ENCODE results near the gene FBXW8. TPM values are rescaled to one million over a fixed set of nuclear protein-coding genes. Genes with fewer than 3 reads are reported as not detected.

The FBXW8 gene
- total RNA-seq, 2 experiments from 2014 or later: 6.4 to 6.5 TPM

DNA sequence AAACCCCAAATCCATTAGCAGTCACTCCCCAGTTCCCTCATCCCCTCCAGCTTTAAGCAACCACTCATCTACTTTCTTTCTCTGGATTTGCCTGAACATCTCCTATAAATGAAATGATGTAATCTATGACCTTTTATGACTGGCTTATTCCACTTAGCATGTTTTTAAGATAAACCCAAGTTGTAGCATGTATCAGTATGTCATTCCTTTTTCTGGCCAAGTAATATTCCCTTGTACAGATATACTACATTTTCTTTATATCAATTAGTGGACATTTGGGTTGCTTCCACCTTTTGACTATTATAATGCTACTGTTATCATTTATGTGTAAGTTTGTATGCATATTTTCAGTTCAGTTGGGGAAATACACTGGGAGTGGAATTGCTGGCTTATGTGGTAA is 105.1 kb downstream of the FBXW8 start:
- no peak overlapping the region for H3K27ac Mint-ChIP-seq
- peaks cover 49% of the 10 kb centered on the region for H3K36me3 Mint-ChIP-seq (ENCODE audit: low read depth)
- CTCF ChIA-PET: no interaction called here
- H3K4me1 Mint-ChIP-seq (ENCODE audit: low read depth): no peaks in the 10 kb centered on the region
- no peak overlapping the region for H3K4me3 Mint-ChIP-seq
- peaks cover 24% of the 10 kb centered on the region for H3K9me3 Mint-ChIP-seq
- DNase-seq: no peak
- no peaks in the 10 kb centered on the region for H3K27me3 Mint-ChIP-seq (ENCODE audit: low read depth)
- intact Hi-C loops (cut with micrococcal nuclease): no loop called here

DNA sequence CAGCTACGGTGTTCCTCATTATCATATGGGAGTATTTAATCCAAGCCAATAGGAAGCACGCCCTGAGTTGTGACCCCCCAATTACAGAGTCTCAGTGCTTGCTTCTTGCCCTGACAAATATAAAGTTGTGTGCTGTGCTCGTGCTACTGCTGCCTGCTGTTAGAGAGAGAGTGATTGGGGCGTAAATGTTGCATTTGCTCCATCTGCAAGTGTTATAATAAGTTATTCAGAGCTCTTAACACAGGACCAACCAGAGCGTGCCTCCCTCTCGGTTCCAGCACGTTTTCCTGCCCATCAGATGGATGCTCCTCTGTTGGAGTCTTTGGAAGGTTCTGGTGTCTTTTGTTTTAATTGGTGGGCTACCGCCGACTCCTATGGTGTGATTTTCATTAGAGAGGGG is 107.1 kb downstream of the FBXW8 start:
- DNase-seq: no peak
- Mint-ChIP-seq H3K4me3 (no peak overlapping the region), H3K36me3 (ENCODE audit: low read depth) (peaks cover 34% of the 10 kb centered on the region), H3K9me3 (peaks cover 18% of the 10 kb centered on the region), H3K4me1 (ENCODE audit: low read depth) (no peaks in the 10 kb centered on the region), H3K27ac (no peak overlapping the region), H3K27me3 (ENCODE audit: low read depth) (no peaks in the 10 kb centered on the region)
- intact Hi-C loops (cut with micrococcal nuclease): no loop called here
- CTCF ChIA-PET: interaction anchor here (0.6 kb wide), 1 partner anchor 158 kb away, joined by 5 read pairs; no protein-coding TSS in a partner anchor

DNA sequence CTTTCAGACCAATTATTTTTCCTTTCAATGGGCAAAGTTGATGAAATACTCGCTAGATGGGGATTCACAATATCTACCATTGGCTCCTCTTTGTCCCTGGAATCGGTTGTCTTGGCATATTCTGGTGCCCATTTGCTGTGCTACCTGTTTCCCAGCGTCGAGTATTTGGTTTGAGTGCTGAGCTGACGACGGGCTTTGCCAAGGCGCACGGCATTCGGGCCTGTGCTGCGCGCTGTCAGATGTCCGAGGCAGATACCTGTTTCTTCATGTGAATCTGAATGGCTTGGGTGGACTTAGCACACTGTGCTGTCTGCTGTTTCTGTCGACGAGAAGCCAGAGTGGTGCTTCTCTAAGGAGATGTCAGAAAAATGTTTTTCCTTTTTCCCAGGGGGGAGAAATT is 107.5 kb downstream of the FBXW8 start:
- H3K36me3 Mint-ChIP-seq (ENCODE audit: low read depth): peaks cover 29% of the 10 kb centered on the region
- H3K9me3 Mint-ChIP-seq: peaks cover 14% of the 10 kb centered on the region
- CTCF ChIA-PET: no interaction called here
- no peak overlapping the region for H3K27ac Mint-ChIP-seq
- H3K4me3 Mint-ChIP-seq: no peak overlapping the region
- H3K4me1 Mint-ChIP-seq (ENCODE audit: low read depth): no peaks in the 10 kb centered on the region
- intact Hi-C loops (cut with micrococcal nuclease): no loop called here
- DNase-seq: no peak
- no peaks in the 10 kb centered on the region for H3K27me3 Mint-ChIP-seq (ENCODE audit: low read depth)

DNA sequence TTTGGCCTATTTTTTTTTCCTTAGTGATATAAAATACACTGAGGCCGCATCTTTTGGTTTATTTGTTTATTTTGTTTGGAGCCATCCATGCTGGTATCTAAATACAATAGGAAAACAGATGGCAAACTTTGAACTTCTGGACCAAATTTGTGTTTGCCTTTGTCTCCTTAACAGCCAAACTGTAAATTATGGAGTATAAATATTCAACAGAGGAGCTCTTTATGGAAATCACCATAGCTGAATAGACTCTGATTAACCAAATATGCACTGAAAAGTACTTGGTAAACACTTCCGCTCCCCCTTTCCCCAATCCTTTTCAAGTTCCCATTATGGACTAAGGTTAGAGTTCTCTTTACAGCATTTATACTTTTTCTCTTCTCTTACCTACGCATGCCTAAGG is 107.9 kb downstream of the FBXW8 start:
- no peaks in the 10 kb centered on the region for H3K27me3 Mint-ChIP-seq (ENCODE audit: low read depth)
- CTCF ChIA-PET: no interaction called here
- H3K27ac Mint-ChIP-seq: no peak overlapping the region
- intact Hi-C loops (cut with micrococcal nuclease): no loop called here
- no peak for DNase-seq
- no peaks in the 10 kb centered on the region for H3K4me1 Mint-ChIP-seq (ENCODE audit: low read depth)
- H3K9me3 Mint-ChIP-seq: peaks cover 11% of the 10 kb centered on the region
- peaks cover 27% of the 10 kb centered on the region for H3K36me3 Mint-ChIP-seq (ENCODE audit: low read depth)
- no peak overlapping the region for H3K4me3 Mint-ChIP-seq

DNA sequence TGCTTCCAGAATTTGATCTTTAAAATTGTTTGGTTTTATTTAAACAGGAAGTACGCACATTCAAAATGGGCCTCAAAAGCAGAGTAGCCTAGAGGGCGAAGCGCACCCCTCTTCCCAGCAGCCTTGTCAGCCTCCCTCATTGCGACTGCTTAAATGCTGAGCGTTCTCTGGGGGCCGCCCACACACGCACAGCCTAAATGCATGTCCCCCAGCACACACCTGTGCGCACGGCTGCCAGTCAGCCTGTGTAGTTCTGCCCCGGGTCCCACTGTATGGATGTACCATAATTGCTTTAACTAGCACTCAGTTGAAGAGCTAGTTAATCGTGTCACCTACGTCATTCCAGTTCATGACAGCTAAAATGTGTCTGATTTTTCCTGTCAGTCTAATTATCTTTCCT is 109.1 kb downstream of the FBXW8 start:
- no peaks in the 10 kb centered on the region for H3K4me1 Mint-ChIP-seq (ENCODE audit: low read depth)
- no peaks in the 10 kb centered on the region for H3K27me3 Mint-ChIP-seq (ENCODE audit: low read depth)
- no peak for DNase-seq
- no peaks in the 10 kb centered on the region for H3K9me3 Mint-ChIP-seq
- no peak overlapping the region for H3K27ac Mint-ChIP-seq
- CTCF ChIA-PET: interaction anchor here (1.9 kb wide), 1 partner anchor 100 kb away, joined by 4 read pairs; no protein-coding TSS in a partner anchor
- peaks cover 16% of the 10 kb centered on the region for H3K36me3 Mint-ChIP-seq (ENCODE audit: low read depth)
- intact Hi-C loops (cut with micrococcal nuclease): no loop called here
- no peak overlapping the region for H3K4me3 Mint-ChIP-seq

DNA sequence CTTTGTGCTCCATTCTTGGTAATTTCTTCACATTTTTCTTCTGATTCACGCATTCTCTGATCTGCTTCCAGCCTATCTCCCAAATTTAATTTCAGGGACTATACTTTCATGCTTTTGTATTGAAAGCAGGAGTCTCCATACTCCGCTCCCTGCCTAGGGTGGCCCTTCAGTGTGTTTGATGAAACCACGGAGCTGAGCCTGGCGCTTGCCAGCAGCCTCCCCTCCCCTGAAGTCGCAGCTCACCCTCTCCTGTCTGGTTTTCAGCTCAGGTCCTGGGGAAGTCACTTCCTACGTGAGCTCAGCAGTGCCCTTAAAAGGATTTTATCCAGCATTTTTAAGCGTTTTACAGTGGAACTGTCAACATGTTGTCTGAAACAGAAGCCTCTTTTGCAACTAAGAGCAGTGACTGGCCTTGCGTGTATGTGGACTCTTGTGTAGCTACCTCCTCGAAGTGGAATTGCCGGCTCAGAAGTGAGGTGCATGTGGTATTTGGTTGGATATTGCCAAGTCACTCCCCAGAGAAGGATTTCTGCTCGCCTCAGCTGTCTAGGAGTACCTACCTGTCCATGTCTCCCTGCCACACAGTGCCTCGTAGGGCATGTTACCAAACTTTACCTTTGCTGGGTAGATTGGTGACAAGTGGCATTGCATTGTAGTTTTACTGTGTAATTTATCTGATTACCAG is 109.9 kb downstream of the FBXW8 start:
- Mint-ChIP-seq H3K27ac (no peak overlapping the region), H3K4me3 (no peak overlapping the region), H3K9me3 (no peaks in the 10 kb centered on the region), H3K36me3 (ENCODE audit: low read depth) (peaks cover 13% of the 10 kb centered on the region), H3K4me1 (ENCODE audit: low read depth) (no peaks in the 10 kb centered on the region), H3K27me3 (ENCODE audit: low read depth) (no peaks in the 10 kb centered on the region)
- intact Hi-C loops (cut with micrococcal nuclease): no loop called here
- CTCF ChIA-PET: interaction anchor here (1.9 kb wide), 1 partner anchor 100 kb away, joined by 4 read pairs; no protein-coding TSS in a partner anchor
- no peak for DNase-seq

DNA sequence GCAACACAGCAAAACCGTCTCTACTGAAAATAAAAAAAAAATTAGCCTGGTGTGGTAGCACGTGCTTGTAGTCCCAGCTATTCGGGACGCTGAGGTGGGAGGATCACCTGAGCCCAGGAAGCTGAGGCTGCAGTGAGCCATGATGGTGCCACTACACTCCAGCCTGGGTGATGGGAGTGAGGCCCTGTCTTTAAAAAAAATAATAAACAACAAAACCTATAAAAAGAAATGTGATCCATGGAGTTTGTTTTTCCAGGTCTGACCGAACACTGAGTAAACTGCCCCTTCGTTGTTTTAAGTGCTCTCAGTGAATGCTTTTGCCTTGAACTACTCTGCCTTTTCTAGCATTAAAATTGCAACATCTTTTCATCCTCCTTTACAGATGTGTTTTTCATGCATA is 111.7 kb downstream of the FBXW8 start:
- no peak for DNase-seq
- intact Hi-C loops (cut with micrococcal nuclease): no loop called here
- Mint-ChIP-seq H3K4me1 (ENCODE audit: low read depth) (no peaks in the 10 kb centered on the region), H3K4me3 (no peak overlapping the region), H3K36me3 (ENCODE audit: low read depth) (peaks cover 11% of the 10 kb centered on the region), H3K27me3 (ENCODE audit: low read depth) (no peaks in the 10 kb centered on the region), H3K9me3 (no peaks in the 10 kb centered on the region), H3K27ac (no peak overlapping the region)
- CTCF ChIA-PET: interaction anchor here (0.7 to 1.3 kb wide), 3 partner anchors 96 to 233 kb away, joined by 3 to 6 read pairs (median 3); no protein-coding TSS in a partner anchor

DNA sequence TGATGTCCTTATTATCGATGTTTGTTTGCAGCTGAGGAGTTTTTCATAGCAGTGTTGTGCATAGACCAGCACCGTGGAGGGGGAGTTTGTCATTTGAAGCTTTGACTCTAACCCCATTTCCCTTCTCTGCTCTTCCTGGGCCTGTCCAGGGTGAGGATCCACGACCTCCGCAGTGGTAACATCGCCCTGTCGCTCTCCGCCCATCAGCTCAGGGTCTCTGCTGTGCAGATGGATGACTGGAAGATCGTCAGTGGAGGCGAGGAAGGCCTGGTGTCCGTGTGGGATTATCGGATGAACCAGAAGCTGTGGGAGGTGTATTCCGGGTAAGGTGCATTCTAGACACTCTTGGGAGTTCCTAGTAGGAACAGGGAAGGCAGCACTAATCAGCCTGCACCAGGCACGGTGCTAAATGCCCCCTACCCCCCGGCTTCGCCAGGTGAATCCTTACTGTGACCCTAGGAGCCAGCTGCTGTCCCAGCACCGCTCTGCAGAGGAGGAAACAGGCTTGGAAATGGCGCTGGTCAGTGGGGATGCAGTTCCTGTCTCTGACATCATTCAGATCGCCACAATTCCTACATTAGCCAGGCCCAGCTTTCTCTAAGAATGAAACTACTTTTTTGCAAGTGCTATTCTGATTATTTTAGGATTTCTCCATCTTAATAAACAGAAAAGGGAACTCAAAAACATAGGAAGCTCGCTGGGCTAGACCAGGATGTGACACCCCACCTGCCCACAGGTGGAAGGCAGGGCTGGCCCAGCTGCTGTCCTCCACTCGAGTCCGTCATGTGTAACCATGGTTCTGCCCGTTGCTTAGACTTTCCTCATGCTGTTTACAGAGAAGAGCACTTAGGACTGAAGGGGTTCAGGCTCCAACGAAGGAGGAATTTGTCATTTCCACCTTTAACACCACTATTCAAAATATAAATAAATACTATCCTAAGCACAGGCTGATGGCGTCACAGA is 113.5 kb downstream of the FBXW8 start:
- H3K4me1 Mint-ChIP-seq (ENCODE audit: low read depth): no peaks in the 10 kb centered on the region
- H3K4me3 Mint-ChIP-seq: no peak overlapping the region
- H3K27ac Mint-ChIP-seq: no peak overlapping the region
- H3K36me3 Mint-ChIP-seq (ENCODE audit: low read depth): peaks cover 11% of the 10 kb centered on the region
- CTCF ChIA-PET: interaction anchor here (0.8 to 4.4 kb wide), 5 partner anchors 28 to 96 kb away, joined by 3 to 56 read pairs (median 3); no protein-coding TSS in a partner anchor
- intact Hi-C loops (cut with micrococcal nuclease): no loop called here
- H3K27me3 Mint-ChIP-seq (ENCODE audit: low read depth): no peaks in the 10 kb centered on the region
- DNase-seq: no peak
- no peaks in the 10 kb centered on the region for H3K9me3 Mint-ChIP-seq

DNA sequence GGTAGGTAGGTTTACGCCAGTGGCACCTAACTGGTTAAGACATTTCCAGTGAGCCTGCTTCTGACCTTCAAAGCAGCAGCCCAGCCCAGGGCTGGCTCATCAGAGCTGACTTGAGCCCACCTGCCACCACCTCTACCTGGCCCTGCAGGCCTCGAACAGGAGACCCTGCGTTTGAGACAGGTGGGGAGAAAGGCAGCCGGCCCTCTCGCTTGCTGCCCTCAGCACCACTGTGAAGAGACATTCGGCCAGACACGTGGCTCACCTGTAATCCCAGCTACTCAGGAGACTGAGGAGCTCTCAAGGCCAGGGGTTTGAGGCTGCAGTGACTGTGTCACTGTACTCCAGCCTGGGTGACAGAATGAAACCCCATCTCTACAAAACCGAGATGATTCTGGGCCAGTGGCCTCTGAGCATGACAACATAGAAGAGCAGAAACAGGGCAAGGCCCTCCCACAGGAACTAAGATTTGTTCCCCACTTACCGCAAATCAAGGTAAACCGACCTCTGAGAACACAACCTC is 114.3 kb downstream of the FBXW8 start:
- no peaks in the 10 kb centered on the region for H3K4me1 Mint-ChIP-seq (ENCODE audit: low read depth)
- peaks cover 11% of the 10 kb centered on the region for H3K36me3 Mint-ChIP-seq (ENCODE audit: low read depth)

DNA sequence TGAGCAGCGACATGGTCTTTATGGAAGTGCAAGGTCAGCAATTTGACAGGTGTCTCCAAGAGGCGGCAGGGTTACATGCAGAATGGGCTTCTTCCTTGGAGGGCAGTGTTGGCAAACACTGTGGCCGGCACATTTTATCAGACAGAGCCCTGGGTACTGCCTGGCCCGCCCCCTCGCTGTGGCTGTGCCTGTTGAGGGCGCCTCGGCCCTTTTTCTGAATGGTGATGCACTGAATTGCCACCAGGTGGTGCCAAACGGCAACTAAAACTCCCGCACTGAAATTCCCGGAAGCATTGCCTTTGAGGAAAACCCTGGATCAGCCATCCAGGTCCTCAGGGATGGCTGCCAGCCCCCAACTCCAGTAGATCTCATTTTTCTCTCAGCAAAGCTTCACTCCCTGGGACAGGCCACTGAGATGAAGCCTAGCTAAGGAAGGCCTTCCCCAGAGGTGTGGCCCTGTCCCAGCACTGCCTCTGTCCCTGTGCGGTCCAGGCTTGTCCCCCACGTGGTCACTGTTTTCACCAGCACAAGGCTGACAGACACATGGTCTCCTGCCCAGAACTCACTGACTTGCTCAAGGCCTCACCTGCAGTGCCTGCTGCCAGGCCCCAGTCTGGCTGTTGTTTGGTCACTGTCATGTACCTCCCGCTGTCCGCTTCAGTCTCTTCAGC is 114.9 kb downstream of the FBXW8 start:
- H3K27me3 Mint-ChIP-seq (ENCODE audit: low read depth): no peaks in the 10 kb centered on the region
- peak; percentile 54 for DNase-seq
- intact Hi-C loops (cut with micrococcal nuclease): loop anchor here (1.0 kb wide), 3 partner anchors 94 to 322 kb away; no protein-coding TSS in a partner anchor
- no peak overlapping the region for H3K27ac Mint-ChIP-seq
- CTCF ChIA-PET: interaction anchor here (0.5 to 4.4 kb wide), 17 partner anchors 10 to 1240 kb away, joined by 3 to 56 read pairs (median 5); no protein-coding TSS in a partner anchor
- H3K9me3 Mint-ChIP-seq: no peaks in the 10 kb centered on the region
- no peaks in the 10 kb centered on the region for H3K4me1 Mint-ChIP-seq (ENCODE audit: low read depth)
- H3K4me3 Mint-ChIP-seq: no peak overlapping the region
- peaks cover 11% of the 10 kb centered on the region for H3K36me3 Mint-ChIP-seq (ENCODE audit: low read depth)

More for the DNA sequence above, 114.3 kb downstream of the FBXW8 start:
- intact Hi-C loops (cut with micrococcal nuclease): loop anchor here (1.0 kb wide), 3 partner anchors 94 to 322 kb away; no protein-coding TSS in a partner anchor
- Mint-ChIP-seq H3K9me3 (no peaks in the 10 kb centered on the region), H3K4me3 (no peak overlapping the region), H3K27ac (no peak overlapping the region), H3K27me3 (ENCODE audit: low read depth) (no peaks in the 10 kb centered on the region)
- no peak for DNase-seq
- CTCF ChIA-PET: interaction anchor here (0.9 to 4.4 kb wide), 9 partner anchors 10 to 321 kb away, joined by 3 to 56 read pairs (median 5); no protein-coding TSS in a partner anchor

DNA sequence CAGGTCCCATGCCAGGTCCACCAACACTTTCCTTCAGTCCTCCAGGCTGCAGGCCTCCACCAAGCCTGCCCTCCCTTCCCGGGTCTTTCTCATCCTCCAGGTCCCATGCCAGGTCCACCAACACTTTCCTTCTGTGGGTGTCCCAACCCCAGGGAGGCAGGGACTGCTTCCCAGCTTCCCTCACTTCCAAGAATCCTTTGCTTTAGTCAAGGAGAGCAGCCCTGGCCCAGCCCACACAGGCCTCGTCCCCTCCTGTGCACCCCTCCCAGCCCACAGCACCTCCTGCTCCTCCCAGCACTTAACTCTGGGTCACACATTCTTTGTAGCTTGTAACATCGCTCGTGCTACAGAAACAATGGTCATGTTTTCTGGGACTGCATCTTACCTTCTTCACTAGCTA is 115.6 kb downstream of the FBXW8 start:
- Mint-ChIP-seq H3K9me3 (no peaks in the 10 kb centered on the region), H3K36me3 (ENCODE audit: low read depth) (peaks cover 11% of the 10 kb centered on the region), H3K27me3 (ENCODE audit: low read depth) (no peaks in the 10 kb centered on the region), H3K4me3 (no peak overlapping the region), H3K27ac (no peak overlapping the region), H3K4me1 (ENCODE audit: low read depth) (no peaks in the 10 kb centered on the region)
- intact Hi-C loops (cut with micrococcal nuclease): no loop called here
- DNase-seq: no peak
- CTCF ChIA-PET: interaction anchor here (0.5 to 4.4 kb wide), 16 partner anchors 12 to 1240 kb away, joined by 3 to 56 read pairs (median 5); no protein-coding TSS in a partner anchor

DNA sequence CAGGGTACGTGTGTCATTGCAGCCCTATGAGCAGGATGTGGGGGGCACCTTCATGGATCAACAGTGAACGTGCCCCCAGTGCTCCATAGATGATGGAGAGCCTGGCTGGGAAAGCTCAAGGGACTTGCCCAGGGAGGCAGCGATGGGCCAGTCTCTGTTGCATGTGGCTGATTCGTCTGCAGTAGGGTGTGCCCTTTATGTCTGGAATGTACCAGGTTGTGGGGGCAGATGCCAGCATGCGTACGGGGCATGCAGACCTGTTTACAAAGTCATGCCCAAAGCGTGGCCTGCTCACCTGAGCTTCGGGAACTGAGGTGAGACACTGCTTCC is 116.1 kb downstream of the FBXW8 start:
- CTCF ChIA-PET: interaction anchor here (0.6 to 4.4 kb wide), 8 partner anchors 27 to 323 kb away, joined by 3 to 56 read pairs (median 5); no protein-coding TSS in a partner anchor
- Mint-ChIP-seq H3K4me3 (no peak overlapping the region), H3K4me1 (ENCODE audit: low read depth) (no peaks in the 10 kb centered on the region), H3K9me3 (no peaks in the 10 kb centered on the region), H3K27ac (no peak overlapping the region), H3K36me3 (ENCODE audit: low read depth) (peaks cover 11% of the 10 kb centered on the region), H3K27me3 (ENCODE audit: low read depth) (no peaks in the 10 kb centered on the region)
- intact Hi-C loops (cut with micrococcal nuclease): no loop called here
- DNase-seq: no peak

Measured in activated naive CD4-positive, alpha-beta T cell treated with anti-CD3 and anti-CD28 coated beads for 36 hours (primary cell).